A549 (cell line): ENCODE measurements around the gene SHROOM1.

Experiments
- FOXS1 ChIP-seq: fragments of 250-450 bp; sonication (Bioruptor Pico); IDR thresholded peaks from 2 replicates; pipeline ENCODE4 v1.5.0; 2020; ENCODE audit warnings: mild to moderate bottlenecking, moderate library complexity
- POLR2A ChIP-seq: IDR thresholded peaks from 2 replicates; pipeline ENCODE4 v1.6.1; 2012; ENCODE audit warnings: mild to moderate bottlenecking, low read length
- TF ChIP-seq, protein P1 (sequence below): fragments of 450-650 bp; IDR thresholded peaks from 2 replicates; pipeline ENCODE4 v1.6.1; 2014; ENCODE audit warnings: antibody characterized with exemption
- TF ChIP-seq, protein P2 (sequence below): fragments of >200 bp; sonication (Bioruptor Twin); formaldehyde crosslinking; IDR thresholded peaks from 3 replicates; pipeline ENCODE4 v1.5.1; 2016

DNA sequence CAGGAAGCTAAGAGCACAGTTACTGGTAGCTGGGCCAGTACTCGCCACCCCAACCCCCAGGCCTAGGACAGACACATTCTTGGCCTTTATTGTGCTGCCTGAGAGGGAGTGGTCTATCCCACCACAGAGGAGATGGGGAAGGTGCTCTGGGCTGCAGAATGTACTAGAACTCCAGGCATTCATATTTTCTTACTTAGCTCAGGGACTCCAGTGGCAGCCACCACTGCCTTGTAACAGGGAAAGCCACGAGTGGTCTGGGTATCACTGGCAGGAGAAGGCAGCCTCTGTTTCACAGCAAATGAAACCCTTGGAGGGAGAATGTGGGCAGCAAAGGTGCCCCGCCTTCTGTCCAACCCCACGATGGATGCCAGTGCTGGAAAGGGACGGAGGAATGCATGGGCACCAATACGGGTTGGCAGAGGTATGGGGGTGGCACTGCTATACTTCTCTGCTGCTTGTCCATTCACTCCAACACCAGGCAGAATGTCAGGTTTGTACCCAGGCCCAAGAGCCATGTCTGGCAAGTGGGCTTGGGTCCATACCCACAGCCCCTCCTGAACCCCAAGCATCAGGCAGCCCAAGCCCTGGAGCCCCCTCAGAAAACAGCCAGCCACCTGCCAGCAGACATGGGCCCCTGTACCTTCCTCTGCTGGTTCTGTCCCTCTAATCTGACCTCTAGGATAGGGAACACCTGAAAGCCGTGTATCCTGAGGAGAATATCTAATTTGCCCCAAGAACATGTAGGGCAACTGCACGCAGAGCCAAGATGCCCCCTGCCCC is 58.0 kb downstream of the SHROOM1 start:
- TF ChIP-seq POLR2A (no peak), FOXS1 (CRISPR knock-in tag) (no peak)
- TF ChIP-seq, protein P1, sequence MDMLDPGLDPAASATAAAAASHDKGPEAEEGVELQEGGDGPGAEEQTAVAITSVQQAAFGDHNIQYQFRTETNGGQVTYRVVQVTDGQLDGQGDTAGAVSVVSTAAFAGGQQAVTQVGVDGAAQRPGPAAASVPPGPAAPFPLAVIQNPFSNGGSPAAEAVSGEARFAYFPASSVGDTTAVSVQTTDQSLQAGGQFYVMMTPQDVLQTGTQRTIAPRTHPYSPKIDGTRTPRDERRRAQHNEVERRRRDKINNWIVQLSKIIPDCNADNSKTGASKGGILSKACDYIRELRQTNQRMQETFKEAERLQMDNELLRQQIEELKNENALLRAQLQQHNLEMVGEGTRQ = no peak
- TF ChIP-seq, protein P2, sequence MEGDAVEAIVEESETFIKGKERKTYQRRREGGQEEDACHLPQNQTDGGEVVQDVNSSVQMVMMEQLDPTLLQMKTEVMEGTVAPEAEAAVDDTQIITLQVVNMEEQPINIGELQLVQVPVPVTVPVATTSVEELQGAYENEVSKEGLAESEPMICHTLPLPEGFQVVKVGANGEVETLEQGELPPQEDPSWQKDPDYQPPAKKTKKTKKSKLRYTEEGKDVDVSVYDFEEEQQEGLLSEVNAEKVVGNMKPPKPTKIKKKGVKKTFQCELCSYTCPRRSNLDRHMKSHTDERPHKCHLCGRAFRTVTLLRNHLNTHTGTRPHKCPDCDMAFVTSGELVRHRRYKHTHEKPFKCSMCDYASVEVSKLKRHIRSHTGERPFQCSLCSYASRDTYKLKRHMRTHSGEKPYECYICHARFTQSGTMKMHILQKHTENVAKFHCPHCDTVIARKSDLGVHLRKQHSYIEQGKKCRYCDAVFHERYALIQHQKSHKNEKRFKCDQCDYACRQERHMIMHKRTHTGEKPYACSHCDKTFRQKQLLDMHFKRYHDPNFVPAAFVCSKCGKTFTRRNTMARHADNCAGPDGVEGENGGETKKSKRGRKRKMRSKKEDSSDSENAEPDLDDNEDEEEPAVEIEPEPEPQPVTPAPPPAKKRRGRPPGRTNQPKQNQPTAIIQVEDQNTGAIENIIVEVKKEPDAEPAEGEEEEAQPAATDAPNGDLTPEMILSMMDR = no peak
